Sigmoid colon (tissue), 7 donors: ENCODE measurements around the gene NEMP2. TPM values are rescaled to one million over a fixed set of nuclear protein-coding genes. Genes with fewer than 3 reads are reported as not detected.

Experiments used
- DNase-seq: peaks from one replicate; pipeline ENCODE4 v3.0.0-alpha.2; 2019
- H3K27ac ChIP-seq, 4 donors: fragments of 200-600 bp; sonication (generic); one replicate each; pipeline ENCODE4 v1.5.1; 2016 to 2019; ENCODE audit warnings: mild to moderate bottlenecking in 1 of 4
- H3K27me3 ChIP-seq, 3 donors: fragments of 200-600 bp; sonication (generic); one replicate each; pipeline ENCODE4 v1.5.1; 2019; ENCODE audit warnings: mild to moderate bottlenecking in 1 of 3
- H3K36me3 ChIP-seq, 4 donors: fragments of 200-600 bp; sonication (generic); one replicate each; pipeline ENCODE4 v1.5.1; 2016 to 2019
- H3K4me1 ChIP-seq, 4 donors: fragments of 200-600 bp; sonication (generic); one replicate each; pipeline ENCODE4 v1.5.1; 2017 to 2019
- H3K4me3 ChIP-seq, 4 donors: fragments of 200-600 bp; sonication (generic); one replicate each; pipeline ENCODE4 v1.5.1; 2017 to 2019; ENCODE audit warnings: mild to moderate bottlenecking in 2 of 4, moderate library complexity in 1 of 4
- H3K9me3 ChIP-seq, 4 donors: fragments of 200-600 bp in 3 of 4; sonication (generic) in 3 of 4; one replicate each; pipeline versions ENCODE4 v1.5.1 to v1.6.1; 2013 to 2019
- EP300 ChIP-seq, 4 donors: sonication (generic); formaldehyde crosslinking; IDR thresholded peaks; one replicate each; pipeline ENCODE4 v1.6.1; 2017; ENCODE audit warnings: antibody characterized with exemption in 4 of 4
- POLR2A ChIP-seq, 2 donors: fragments of 450-650 bp; IDR thresholded peaks; one replicate each; pipeline ENCODE4 v1.6.1; 2016; ENCODE audit warnings: antibody characterized with exemption in 2 of 2, mild to moderate bottlenecking in 2 of 2, moderate library complexity in 2 of 2
- POLR2AphosphoS5 ChIP-seq, 4 donors: sonication (generic); formaldehyde crosslinking; IDR thresholded peaks; one replicate each; pipeline ENCODE4 v1.6.1; 2017; ENCODE audit warnings: antibody characterized with exemption in 4 of 4
- WGBS, 2 donors: extraction: QIAGEN DNeasy Blood & Tissue Kit; methylation state at CpG; one replicate each; pipeline ENCODE4 v1.1.7; 2013; 5-methylcytosine and 5-hydroxymethylcytosine counted together
- intact Hi-C: fragments of 100-400 bp; cut with DNase I; formaldehyde crosslinking; loops from one replicate; pipeline ENCODE4 v1.15.1; 2023
- polyA plus RNA-seq, 3 donors: library from polyadenylated mRNA; stranded (reverse); fragments of 200-250 nt; gene quantifications; one replicate each; pipeline ENCODE4 v1.2.3, GENCODE V29; 2013
- total RNA-seq, 4 donors: library from RNA; depleted of rRNA; stranded (reverse); fragments of >200 nt; gene quantifications; one replicate each; pipeline ENCODE4 v1.1.0, GENCODE V29; 2016
- TF ChIP-seq, protein P1 (sequence below), 4 experiments: fragments of 450-650 bp in 3 of 4; fragments of 200-600 bp in 1 of 4; IDR thresholded peaks; one replicate each; pipeline ENCODE4 v1.5.1; 2016 to 2019; ENCODE audit warnings: antibody characterized with exemption in 4 of 4, mild to moderate bottlenecking in 3 of 4, moderate library complexity in 2 of 4
- donor health status: healthy with polysubstance abuse.
- donor health status: Bipolar disorder and iron deficiency.
- donor health status: healthy.

Gene NEMP2
- total and polyA plus RNA-seq, 7 donors = 0.23 to 6.8 (median 3.1) TPM

DNA sequence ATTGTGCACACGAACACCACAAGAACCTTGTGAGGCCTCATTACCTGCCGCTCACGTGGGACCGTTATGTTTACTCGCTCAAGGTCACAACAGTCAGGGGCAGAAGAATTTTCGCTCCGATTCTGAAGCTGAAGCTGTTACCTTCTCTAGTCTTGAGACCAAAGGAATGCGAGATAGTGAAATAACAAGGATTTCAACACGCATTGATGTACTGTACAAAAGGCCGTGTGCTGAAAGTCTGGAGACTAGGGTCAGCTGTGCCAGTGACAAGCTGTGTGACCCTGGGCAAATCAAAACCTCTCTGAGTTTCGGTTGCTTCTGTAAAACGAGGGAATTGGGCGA lies 583 bp downstream of the NEMP2 start:
- peaks cover 0 to 3% (median under 1%) of the 10 kb centered on the region in 4 donors for H3K9me3 ChIP-seq
- 1 to 9% methylated on average over 13 of the region's 13 CpGs for WGBS, 2 donors
- peak overlapping the region; percentile 69 to 81 (median 76) for H3K4me3 ChIP-seq
- peaks cover 0 to 23% (median 9%) of the 10 kb centered on the region in 4 donors for H3K4me1 ChIP-seq
- no peak for DNase-seq
- H3K36me3 ChIP-seq = no peaks in the 10 kb centered on the region
- TF ChIP-seq EP300 (IDR thresholded peaks at IDR 0.05) (no peak), POLR2AphosphoS5 (IDR thresholded peaks at IDR 0.05) (no peak)
- TF ChIP-seq, protein P1, sequence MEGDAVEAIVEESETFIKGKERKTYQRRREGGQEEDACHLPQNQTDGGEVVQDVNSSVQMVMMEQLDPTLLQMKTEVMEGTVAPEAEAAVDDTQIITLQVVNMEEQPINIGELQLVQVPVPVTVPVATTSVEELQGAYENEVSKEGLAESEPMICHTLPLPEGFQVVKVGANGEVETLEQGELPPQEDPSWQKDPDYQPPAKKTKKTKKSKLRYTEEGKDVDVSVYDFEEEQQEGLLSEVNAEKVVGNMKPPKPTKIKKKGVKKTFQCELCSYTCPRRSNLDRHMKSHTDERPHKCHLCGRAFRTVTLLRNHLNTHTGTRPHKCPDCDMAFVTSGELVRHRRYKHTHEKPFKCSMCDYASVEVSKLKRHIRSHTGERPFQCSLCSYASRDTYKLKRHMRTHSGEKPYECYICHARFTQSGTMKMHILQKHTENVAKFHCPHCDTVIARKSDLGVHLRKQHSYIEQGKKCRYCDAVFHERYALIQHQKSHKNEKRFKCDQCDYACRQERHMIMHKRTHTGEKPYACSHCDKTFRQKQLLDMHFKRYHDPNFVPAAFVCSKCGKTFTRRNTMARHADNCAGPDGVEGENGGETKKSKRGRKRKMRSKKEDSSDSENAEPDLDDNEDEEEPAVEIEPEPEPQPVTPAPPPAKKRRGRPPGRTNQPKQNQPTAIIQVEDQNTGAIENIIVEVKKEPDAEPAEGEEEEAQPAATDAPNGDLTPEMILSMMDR (IDR thresholded peaks at IDR 0.05) = no peak
- H3K27ac ChIP-seq = peak overlapping the region; percentile 94 to 97 (median 96)
- intact Hi-C loops = loop anchor here (2.0 to 10.0 kb wide), 2 partner anchors 115 to 221 kb away; partner anchors contain the start of gene NAB1
- no peaks in the 10 kb centered on the region for H3K27me3 ChIP-seq

DNA sequence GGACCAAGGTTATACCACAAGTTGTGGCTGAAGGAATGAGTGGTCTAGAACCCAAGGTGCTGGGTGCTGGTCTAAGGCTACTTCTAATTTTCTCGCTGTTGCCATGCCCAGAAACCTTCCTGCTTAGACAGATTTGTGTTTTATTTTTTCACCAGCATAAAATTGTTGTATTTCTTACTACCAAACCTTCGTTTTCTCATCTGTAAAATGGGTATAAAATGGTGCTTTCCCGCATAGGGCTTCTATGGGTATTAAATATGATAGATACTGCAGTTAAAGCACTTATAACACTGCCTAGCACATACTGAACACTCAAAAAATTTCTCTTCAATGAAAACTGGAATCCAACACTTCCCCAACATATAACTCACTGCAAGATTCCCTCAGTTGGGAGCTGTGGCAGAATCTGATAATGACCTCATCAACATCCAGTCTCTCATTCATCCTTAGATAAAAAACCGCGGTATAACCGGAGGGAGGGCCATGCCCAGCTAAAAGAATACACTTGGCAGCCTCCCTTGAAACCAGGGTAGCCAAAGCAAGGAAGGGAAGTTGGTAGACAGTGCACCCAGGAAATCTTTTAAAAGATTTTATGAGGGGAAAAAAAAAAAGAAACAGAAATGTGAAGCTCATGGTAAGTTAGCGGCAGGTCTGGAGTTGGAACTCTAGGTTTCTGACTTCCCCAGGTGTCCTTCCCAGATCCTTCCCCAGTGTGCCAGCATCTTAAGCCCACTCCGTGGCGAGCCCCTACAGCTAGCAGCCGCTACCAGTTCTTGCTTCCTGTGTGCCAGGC lies 1.2 kb downstream of the NEMP2 start:
- H3K9me3 ChIP-seq = peaks cover 0 to 3% (median 0%) of the 10 kb centered on the region in 4 donors
- no peaks in the 10 kb centered on the region for H3K27me3 ChIP-seq
- no peaks in the 10 kb centered on the region for H3K36me3 ChIP-seq
- peaks cover 0 to 23% (median 9%) of the 10 kb centered on the region in 4 donors for H3K4me1 ChIP-seq
- TF ChIP-seq POLR2AphosphoS5 (IDR thresholded peaks at IDR 0.05) = no peak
- TF ChIP-seq, protein P1 (IDR thresholded peaks at IDR 0.05) = no peak
- TF ChIP-seq POLR2A (IDR thresholded peaks at IDR 0.05) = no peak
- no peak for TF ChIP-seq EP300 (IDR thresholded peaks at IDR 0.05)
- peak overlapping the region; percentile 69 to 81 (median 76) for H3K4me3 ChIP-seq
- peak overlapping the region; percentile 94 to 97 (median 96) for H3K27ac ChIP-seq
- DNase-seq = no peak
- intact Hi-C loops = loop anchor here (10.0 kb wide), 1 partner anchor 221 kb away; no protein-coding TSS in a partner anchor
- WGBS, 2 donors = 47 to 63% methylated on average over 10 of the region's 10 CpGs

DNA sequence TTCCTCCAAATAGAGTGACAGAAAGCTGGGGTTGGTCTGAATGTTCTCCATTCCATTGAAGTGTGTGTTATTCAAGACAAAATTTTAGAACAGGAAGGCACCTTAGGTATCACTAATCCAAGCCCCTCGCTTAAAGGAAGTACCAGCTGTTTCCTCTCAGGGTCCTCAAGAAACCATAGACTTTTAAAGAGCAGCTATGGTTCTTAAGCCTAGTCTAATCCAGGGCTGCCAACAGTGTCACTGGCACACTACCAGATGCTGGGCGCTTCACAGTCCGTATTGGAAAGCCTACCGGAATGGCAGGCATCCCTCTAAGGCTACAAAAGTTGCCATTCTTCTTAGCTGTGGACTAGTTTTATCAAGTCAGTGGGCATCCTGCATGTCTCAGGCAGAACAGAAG lies 1.9 kb downstream of the NEMP2 start:
- intact Hi-C loops = loop anchor here (10.0 kb wide), 1 partner anchor 222 kb away; no protein-coding TSS in a partner anchor
- 54 to 83% methylated on average over 4 of the region's 4 CpGs for WGBS, 2 donors
- TF ChIP-seq, protein P1 (IDR thresholded peaks at IDR 0.05) = no peak
- no peak for TF ChIP-seq POLR2AphosphoS5 (IDR thresholded peaks at IDR 0.05)
- no peak for TF ChIP-seq EP300 (IDR thresholded peaks at IDR 0.05)
- TF ChIP-seq POLR2A (IDR thresholded peaks at IDR 0.05) = no peak
- Histone ChIP-seq H3K27me3 (no peaks in the 10 kb centered on the region), H3K9me3 (no peaks in the 10 kb centered on the region), H3K4me1 (peaks cover 0 to 23% (median 9%) of the 10 kb centered on the region in 4 donors), H3K4me3 (no peak overlapping the region), H3K36me3 (no peaks in the 10 kb centered on the region), H3K27ac (no peak overlapping the region)
- no peak for DNase-seq

GRCh38 chr2:190530248-190530900 lies 4.1 kb downstream of the NEMP2 start:
- H3K27me3 ChIP-seq = no peaks in the 10 kb centered on the region
- H3K36me3 ChIP-seq = no peaks in the 10 kb centered on the region
- peaks cover 0 to 18% (median 7%) of the 10 kb centered on the region in 4 donors for H3K4me1 ChIP-seq
- WGBS, 2 donors = 53 to 55% methylated on average over 6 of the region's 6 CpGs
- no peak overlapping the region for H3K4me3 ChIP-seq
- no peak overlapping the region for H3K27ac ChIP-seq
- intact Hi-C loops = loop anchor here (10.0 kb wide), 1 partner anchor 224 kb away; no protein-coding TSS in a partner anchor
- DNase-seq = no peak
- no peak for TF ChIP-seq POLR2AphosphoS5 (IDR thresholded peaks at IDR 0.05)
- TF ChIP-seq, protein P1 (IDR thresholded peaks at IDR 0.05) = no peak
- no peak for TF ChIP-seq POLR2A (IDR thresholded peaks at IDR 0.05)
- TF ChIP-seq EP300 (IDR thresholded peaks at IDR 0.05) = no peak
- no peaks in the 10 kb centered on the region for H3K9me3 ChIP-seq
